ENCODE results near the gene ZCCHC17.
A peak's percentile ranks its signal among the peaks of the same experiment; 100 is the strongest.

Gene ZCCHC17

DNA sequence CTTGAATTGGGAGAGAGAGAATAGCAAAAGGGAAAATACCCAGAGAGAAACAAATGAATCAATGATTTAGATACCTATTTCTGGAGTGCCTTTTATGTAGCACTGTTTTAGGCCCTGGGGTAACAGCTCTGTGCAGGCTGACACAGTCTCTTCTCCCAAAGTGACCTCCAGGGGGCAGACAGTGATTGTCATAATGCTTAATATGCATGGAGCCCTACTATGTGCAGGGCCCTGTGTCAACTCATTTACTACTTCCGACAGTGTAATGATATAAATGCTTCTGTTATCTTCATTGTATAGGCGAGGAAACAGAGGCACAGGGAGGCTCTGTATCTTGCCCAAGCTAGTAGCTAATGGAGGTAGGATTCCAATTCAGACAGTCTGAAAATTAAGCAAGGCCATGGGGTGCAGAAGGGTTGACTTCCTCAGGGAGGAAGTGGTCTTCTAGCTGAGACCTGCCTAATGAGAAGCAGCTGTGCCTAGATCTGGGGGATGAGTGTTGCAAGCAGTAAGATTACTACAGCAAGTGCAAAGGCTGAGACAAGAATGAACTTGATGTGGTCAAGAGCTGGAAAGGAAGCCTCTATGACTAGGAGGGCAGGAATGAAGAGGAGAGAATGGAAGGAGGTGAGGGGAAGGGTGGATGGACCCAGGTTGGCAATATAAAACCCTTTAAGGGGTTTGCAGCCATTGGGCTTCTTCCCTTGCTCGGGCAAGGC lies 100.0 kb downstream of the ZCCHC17 start:
- DNase-seq, result peak; percentile 79

DNA sequence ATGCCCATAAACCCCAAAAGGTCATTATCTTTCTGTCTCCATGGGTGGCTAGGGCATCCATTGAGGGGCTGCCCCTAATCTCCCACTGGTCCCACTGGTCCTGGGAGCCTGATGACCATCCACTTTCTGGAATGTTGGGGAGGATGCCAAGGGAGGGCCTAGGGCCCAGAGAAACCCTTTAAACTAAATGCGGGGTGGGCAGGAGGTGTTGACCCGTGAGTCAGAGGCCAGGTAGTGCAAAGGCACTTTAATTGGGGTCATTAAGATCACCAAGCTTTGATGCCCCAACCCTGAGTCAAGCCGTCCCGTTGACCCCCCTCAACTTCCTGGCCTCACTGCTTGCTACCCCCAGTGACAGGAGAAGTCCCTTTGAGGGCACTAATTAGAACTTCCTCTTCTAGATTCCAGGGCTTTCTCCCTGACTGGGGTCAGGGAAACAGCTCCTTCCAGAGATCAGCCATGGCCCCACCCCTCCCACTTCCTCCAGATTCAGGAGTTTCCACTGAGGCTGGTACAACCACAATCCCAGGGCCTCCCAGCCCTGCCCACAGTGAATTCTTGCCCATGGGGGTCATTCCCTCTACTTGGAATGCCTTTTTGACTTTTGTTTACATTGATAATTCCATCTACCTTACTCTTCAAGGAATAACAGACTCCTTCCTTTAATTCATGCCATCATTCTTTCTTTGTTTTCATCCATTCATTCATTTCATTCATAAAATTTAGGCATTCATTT lies 100.7 kb downstream of the ZCCHC17 start:
- DNase-seq, result peak; percentile 73

DNA sequence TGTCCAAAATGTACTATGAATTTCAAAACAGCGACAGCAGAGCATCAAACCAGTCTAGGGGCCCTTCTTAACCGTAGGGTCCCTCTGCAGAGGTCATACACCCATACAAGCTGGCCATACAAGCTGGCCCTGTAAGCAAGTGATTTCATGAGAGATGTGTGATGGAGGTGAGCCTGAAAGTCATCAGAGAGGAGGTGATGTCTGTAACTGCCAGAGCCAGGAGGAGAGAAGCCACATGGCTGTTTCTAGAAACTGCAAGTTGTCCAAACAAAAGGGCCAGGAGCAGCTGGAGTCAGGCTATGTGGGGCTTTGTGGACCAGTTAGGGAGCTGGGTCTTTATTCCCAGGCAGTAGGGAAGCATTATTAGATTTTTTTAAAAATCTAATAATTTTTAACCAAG lies 101.4 kb downstream of the ZCCHC17 start:
- no peak for DNase-seq

DNA sequence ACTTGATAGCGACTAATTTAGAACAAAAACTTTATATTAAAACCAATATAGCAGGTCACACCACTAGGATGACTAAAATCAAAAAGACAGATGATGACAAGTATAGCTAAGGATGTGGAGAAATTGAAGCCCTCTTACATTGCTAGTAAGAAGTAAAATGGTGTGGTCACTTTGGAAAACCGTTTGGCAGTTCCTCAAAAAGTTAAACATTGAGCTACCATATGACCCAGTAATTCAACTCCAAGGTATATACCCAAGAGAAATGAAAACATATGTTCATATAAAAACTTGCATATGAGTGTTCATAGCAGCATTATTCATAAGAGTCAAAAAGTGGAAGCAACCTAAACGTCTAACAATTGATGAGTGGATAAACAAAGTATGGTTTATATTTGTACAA lies 103.1 kb downstream of the ZCCHC17 start:
- DNase-seq, result no peak

DNA sequence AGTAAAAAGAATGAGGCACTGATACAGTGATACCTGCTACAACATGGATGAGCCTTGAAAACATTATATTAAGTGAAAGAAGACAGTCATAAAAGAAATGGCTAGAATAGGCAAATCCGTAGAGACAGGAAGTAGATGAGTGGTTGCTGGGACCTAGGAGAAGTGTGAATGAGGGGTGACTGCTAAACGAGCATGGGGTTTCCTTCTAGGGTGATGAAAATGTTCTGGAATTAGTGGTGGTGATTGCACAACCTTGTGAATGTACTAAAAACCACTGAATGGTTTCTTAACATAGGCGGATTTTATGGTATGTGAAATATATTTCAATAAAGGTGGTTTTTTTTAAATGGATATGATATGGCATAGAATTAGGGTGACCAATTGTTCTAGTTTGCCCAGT lies 103.6 kb downstream of the ZCCHC17 start:
- DNase-seq, result peak; percentile 31

DNA sequence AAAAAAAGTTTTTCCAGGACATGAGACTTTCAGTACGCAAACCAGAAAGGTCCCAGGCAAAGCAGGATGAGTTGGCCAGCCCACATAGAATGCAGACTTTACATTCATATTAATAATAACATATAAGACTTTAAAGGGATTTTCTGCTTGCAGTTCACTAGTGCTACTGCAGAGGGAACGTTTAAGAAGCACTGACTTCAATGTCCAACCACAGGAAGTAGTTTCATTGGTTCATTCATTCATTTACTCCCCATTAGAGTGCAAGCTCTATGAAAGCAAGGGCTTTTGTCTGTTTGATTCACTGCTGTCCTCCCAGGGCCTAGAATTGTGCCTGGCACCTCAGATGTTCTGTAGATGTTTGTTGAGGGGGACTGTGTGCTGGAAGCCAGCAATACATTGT lies 104.4 kb downstream of the ZCCHC17 start:
- DNase-seq, result no peak

DNA sequence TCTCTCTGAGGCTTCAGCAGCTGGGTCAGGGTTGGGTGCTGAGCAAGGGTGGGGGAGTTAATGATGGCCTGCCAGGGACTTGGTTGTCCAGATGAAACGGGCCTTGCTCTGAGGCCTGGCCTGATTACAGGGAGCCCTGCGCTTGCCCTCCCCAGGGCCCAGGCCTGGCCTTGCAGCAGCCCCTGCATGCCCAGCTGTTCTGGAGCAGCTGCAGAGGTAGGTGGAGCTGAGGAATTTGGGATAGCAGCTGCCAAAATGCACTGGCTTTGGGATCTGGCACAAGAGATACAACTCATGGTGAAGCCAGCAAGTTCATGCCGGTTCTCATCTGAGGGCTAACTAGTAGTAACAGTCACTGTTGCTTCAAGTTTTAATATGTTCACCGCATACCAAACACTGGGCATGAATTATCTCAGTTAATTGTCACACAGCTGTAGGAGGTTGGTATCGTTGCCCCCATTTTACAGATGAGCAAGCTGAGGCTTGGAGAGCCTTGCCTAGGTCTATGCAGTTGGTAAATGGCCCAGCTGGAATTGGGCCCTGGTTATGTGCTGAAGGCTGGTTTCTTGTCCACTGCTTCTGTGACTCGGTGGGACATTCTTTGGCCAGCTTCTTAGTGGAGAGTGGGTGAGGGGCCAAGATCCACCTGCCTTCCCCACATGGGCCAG lies 108.9 kb downstream of the ZCCHC17 start:
- DNase-seq, result no peak

DNA sequence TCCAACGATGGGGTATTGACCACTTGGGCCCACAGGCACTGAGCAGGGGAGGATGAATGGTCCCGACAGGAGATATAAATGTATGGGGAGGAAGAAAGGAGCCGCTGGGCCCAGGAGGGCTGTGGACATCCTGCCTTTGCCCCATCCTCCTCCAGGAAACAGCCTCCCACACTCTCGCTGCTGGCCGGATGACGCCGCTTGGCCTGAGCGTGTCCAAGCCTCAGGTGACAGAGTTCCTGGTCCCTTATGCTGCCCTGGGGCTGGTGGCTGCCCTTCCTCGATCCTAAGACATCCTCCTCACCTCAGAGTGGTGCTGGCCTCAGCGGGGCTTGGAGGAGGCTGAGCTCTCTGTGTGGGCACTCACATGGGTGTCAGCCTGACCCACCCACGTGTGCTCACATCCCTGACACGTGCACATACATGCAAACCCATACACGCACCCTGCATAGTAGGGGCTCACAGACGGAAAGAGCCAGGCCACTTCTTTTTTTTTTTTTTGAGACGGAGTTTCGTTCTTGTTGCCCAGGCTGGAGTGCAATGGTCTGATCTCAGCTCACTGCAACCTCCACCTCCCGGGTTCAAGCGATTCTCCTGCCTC lies 110.3 kb downstream of the ZCCHC17 start:
- DNase-seq, result no peak

DNA sequence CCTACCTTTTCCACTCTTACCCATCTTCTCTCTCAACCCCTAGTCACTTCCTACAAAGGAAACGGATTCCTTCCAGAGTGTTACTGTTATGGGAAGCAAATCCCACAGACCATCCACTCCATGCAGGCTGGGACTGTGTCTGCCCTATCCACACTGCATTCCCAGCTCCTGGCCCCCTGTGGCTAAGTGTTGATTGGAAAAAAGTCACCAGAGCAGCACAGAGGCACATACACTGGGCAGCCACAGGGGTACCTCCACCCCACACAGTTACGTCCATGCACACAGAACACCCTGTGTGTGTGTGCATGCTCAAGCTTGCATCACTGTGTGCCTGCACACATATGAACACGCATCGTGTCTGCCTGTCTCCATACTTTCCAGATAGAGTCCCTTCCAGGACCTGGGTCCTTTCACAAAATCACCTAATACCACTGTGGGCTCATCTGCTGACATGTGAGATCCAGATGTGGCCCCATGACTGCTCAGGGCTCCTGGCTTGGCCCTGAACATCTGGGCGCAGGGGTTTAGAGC lies 112.0 kb downstream of the ZCCHC17 start:
- DNase-seq, result no peak

DNA sequence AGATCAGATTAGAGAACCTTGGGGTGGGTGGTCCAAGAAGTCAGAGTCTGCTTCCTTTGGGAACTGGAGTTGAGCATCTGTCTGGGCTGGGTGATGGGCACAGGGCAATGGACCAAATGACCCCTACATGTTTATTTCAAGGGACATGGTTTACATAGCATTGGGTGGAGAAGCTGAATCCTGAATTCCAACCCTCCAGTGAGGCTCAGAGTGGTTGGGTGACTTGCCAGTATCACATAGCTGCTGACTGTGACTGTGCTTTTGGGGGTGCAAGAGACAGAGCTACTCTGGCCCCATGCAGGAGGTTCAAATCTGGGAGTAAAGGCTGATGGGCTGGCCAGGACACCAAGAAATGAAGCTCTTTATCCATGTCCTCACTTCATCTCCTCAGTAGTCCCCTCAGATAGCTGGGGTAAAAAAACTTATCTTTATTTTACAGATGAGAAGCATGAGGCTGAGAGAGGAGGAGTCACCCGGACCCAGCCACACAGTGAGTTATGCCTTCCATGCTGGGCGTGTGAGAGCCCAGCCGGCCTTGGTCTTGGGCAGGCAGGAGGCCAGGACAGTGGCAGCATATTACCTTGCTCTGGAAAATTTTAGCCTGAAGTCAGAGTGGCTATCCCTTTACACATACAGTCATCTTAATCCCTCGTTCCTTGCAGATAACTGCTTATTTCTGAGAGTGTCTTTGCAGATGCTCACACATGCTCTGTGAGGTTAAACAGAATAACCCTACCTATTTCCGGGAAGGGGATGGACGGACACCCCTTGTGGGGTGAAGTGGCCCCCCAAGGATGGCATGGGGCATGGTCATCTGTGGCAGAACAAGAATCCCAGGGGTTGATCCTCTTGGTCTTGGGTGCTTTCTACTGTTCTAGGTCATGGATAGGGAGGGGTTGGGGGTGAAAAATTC lies 113.4 kb downstream of the ZCCHC17 start:
- no peak for DNase-seq

DNA sequence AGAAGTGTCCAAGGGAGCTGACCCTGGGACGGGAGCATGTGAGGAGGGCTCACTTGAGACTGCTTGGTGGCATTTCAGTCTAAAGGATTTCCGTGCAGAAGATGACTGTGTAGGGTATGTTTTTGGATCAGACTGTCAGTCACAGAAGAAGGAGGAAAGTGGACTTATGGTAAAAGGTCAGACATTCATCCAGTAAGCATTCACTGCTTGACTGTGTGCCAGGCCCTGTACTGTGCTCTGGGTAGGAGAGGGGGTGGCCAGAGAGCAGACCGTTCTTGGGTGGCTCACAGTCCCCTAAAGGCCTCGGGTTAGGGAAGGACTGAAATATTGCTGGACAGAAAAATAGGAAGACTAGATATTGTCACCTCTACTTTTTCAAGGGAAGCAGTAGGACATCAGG lies 114.0 kb downstream of the ZCCHC17 start:
- no peak for DNase-seq

DNA sequence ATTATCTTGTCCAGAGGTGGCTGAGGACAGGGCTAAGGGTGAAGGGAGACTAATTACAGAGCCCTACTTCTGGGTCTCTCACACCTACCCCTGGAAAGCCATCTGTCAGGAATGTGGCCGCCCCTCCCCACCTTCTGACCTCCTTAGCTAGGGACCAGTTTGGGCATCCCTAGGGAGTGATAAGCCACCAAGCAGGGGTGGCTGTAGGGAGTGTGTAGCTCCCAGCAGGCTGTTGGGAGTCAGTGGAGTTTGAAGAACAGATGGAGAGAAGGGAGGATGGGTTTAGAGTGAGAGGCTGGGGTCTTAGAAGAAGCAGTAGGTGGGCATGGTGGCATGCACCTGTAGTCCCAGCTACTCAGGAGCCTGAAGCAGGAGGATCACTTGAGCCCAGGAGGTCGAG lies 115.4 kb downstream of the ZCCHC17 start:
- no peak for DNase-seq

DNA sequence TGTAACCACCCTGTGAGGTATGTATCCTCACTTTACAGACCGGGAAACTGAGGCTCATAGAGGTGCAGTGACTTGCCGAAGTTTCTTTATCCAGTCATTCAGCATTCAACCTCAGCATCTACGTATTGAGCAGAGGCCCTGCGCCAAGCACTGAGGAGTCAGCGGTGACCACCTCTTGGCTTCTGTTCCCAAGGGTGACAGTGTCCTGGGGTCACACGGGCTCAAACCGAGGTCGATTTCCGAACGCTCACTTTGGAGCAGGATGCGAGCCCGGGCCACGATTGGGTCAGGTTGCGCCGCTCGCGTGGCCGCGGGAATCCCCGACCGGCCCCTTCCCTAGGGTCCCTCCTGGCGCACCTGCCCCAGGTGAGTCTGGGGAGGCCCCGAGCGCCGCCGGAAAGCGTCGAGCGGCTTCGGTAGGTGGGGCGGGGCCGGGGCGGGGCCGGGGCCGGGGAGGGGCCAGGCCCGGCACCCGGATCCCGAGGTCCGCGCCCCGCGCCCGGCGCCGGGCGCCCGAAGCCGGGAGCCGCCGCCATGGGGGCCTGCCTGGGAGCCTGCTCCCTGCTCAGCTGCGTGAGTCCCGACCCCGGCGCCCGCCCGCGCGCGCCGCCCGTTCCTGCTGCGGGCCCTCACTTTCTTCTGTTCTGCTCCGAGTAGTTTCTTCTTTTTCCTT lies 116.0 kb downstream of the ZCCHC17 start, which contains the start of gene SERINC2:
Gene SERINC2 (plus strand): TSS at position 482 of the 673 bp plus-strand sequence. CDS start 53 bp downstream, at position 535.
- no peak for DNase-seq

DNA sequence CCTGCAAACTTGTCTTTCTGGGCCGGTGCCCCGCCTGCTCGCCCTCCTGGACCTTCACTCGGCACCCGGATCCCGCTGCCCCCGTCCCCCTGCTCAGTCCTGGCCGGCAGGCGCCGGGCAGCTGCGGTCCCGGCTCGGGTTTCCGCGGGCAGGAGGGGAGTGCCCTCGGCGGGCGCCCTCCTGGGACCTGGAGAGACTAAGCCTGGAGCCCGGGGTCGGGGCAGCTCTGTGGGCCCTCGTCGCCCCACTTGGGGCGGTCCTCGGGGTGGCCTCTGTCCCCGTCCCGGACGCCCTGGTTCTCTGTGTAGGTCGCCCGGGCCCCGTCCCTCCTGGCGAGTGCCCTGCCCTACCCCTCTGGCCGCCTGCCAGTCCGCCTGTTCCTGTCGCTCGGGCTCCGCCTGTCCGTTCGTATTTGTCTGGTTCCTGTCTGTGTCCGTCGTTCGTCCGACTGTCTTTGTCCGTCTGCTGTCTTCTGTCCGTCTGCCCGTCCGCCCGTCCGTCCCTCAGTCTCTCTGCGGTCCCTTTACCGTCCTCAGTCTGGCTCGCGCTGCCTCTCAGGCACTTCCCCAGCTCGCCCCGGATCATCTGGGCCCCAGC lies 116.7 kb downstream of the ZCCHC17 start:
- peak; percentile 32 for DNase-seq
